HEK293T (cell line): Measurements from ENCODE around the gene FBXL17.

ENCODE experiments used
- BHLHE40 ChIP-seq: fragments of 450-650 bp; IDR thresholded peaks from 2 replicates; pipeline ENCODE4 v1.6.1; 2016; ENCODE audit warnings: mild to moderate bottlenecking, moderate library complexity, borderline replicate concordance
- SUZ12 ChIP-seq: fragments of 450-650 bp; IDR thresholded peaks from 2 replicates; pipeline ENCODE4 v1.6.1; 2016; ENCODE audit warnings: mild to moderate bottlenecking

DNA sequence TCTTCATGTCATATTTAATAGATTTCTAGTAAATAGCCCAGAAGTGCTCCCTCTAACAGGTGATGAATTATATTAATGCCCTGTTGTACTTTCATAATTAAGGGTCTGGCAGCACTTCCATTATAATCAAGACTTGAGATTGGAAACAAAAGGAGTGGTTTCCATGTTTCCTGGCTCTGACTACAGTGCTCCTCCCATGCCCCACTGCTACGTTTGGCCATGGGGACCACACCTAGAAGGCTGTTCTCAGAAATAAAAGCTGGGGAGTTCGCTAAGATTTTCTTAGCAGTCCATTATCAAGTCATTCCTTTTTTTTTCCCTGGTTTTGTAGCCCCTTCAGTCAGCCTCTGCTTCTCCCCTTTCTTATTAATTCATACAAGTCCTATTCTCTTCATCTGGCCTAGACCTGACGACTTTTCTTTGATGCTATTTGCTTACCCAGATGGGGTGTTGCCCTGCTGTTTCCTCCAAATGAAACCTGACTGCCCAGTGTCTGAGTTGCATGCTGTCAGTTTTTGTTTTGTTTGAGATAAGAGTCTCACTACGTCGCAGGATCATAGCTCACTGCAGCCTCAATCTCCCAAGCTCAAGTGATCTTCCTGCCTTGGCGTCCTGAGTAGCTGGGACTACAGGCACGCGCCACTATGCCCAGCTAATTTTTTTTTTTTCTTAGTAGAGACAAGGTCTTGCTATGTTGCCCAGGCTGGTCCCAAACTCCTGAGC lies 399.0 kb downstream of the FBXL17 start:
- TF ChIP-seq SUZ12 (no peak), BHLHE40 (no peak)
